NCI-H2171 (cell line): Measurements from ENCODE around the gene RAP1GAP.

Experiments
- DNase-seq: peaks from one replicate; lab custom pipeline; 2025; lab: John Stamatoyannopoulos, UW

RAP1GAP gene

DNA sequence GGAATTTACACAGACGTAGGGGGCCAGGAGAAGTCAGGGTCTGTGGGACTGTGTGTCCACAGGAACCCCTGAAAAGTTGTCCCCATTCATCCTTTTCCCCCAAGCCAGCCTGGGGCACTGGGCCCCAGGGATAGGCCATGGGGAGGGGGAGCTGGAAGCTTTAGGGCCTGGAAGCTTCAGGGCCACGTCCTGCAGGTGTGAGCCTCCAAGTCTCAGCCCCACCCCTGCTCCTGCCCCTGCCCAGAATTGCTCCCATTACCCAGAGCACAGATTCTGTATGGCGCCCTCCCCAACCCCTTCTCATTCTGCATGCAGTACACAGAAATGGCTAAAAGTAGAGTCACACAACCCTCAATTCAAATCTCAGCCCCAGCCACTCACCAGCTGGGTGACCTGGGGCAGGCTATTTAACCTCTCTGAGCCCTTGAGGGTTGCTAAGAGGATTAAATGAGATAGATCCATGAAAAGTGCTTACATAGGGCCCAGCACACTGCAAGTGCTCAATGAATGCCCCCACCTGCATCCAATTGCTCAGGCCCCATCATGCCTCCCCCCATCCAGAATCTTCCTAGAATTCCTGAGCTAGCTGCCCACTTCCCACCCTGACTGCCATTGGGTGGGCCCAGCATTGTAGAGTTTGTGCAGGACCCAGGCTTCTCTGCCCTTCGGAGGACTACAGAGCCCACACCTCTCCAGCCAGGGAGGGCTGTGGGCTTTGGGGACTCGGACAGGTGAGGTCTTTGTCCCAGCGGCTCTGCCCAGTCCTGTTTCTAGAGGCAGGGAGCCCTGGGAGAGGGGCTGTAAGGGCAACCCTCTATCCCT is 6.5 kb downstream of the RAP1GAP start:
- DNase-seq: no peak

DNA sequence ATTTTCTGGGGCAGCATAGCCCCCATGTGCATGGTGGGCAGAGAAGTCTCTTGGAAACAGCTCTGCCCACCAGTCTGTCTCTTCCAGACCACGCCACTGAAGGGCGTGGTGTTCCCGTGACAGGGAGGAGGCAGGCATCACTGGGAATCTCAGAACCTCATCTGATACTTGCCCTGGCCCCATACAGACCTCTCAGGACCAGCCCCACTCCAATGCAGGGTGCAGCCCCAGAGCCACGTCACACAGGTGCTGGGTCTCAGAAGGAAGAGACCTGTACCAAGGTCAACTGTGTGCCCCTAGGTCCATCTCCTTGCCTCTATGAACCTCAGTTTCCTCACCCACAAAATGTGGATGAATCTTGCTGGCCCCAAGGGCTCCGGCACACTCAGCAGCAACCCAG is 7.3 kb downstream of the RAP1GAP start:
- no peak for DNase-seq

DNA sequence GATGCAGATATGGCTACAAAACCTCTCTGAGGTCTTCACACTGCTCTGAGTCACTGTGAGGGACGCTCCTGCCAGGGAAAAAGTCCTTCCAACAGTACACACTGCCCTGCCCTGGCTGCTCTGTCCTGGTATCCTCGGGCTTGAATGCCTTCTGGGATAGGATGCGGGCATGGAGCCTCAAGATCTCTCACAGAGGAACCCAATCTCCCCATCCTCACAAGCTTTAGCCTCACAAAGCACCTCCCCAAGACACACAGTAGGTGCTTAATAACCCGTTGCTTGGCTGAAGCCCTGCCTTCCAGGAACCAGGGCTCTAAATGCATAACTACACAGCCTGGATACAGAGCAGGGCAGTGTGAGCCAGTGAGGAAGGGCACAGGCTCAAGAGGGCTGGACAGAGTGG is 9.2 kb downstream of the RAP1GAP start:
- no peak for DNase-seq

DNA sequence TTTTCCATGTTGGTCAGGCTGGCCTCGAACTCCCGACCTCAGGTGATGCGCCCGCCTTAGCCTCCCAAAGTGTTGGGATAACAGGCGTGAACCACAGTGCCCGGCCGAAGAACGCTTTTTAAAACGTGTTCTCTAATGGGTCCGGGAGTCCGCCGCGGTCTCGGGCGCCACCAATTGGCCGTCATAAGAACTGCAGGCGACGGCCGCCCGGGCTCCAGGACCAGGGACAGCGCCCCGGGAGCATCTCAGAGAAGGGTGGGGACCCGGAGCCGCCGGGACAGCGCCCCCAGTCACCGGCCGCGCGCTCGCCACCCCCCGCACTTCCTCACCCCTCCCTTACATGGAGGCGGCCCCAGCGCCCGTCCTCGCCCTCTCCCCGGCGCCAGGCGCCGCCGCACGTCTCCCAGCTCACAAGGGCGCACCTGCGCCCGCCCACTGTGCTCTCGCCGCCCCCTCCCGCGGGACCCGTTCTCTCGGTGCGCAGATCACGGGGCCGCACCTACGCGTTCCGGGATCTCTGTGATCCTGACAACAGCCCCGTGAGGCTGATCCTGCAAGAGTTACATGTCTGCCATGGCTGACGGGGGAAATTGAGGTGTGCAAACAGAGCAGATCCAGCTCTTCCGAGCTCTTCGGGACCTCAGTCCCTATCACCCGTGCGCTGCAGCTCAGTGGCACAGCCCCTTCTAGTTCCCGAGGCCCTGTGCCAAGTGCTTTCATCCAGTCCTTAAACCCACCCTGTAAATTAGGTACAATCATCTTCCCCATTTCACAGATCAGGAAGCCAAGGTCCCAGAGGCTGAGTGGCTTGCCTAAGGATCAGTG is 9.8 kb downstream of the RAP1GAP start:
- DNase-seq: peak; percentile 80

DNA sequence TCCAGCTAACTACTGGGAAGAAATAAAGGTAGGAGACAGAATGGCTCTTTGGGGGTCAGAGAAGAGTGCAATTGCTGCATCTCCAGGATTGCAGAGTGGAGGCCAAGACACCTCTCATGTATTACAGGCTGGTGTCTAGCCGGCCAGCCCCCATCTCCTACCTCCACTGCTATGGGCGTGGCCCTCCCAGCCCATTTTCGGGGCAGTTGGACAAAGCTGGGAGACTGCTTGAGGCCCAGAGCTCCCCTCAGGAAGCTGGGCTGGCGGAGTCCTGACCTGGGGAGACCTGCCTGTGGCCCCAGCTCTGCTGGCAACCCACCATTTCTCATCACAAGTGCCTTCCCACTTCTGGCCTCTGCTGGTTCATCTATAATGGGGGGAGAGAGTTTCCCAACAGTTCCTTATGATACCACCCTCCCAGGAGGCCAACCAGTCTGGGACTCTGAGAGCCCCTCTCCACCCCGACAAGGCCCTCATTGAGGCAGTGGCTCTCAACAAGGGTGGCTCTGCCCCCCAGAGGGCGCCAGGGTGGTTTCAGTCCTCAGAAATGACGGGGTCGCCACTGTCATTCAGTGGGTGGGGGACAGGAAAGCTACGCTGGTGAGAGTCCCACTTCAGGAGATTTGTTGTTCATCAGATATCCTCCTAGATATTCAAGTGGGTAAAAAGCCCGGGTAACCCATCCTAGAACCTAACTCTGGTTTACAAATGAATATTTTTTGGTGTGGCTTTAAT is 11.5 kb downstream of the RAP1GAP start:
- no peak for DNase-seq

DNA sequence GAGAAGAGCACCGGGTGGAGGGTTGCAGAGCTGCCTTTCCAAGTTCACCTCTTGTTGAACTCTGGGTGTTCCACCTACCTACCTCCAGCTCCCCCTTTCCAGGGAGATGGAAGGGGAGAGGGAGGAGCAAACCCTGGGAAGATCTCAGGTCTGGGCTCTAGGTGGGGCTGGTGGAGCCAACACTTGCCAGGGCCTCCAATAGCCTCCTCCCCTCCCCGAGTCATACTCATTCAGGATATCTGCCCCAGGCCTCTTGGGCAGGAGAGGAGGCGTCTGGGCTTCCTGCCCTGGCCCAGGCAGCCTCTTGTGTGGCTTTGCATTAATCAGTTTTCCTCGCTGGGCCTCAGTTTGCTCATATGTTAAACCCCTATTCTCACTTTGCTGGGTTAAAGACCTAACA is 13.4 kb downstream of the RAP1GAP start:
- no peak for DNase-seq

DNA sequence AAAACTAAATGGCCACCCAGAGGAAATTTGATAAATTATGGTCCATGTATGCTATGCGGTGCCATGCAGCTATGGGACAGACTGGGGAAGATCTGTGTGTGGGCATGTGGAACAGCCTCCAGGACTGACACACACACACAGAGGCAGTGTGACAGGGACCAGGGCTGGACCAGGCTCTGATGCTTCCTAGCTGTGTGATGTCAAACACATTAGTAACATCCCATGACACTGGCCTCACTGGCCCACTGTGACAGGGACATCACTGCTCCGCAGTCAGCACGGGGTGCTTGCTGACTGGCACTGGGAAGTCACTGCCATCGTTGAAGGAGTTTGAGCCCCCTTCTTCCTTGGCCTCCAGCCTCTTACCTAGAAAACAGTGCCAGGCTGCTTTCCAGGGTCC is 13.9 kb downstream of the RAP1GAP start:
- no peak for DNase-seq

DNA sequence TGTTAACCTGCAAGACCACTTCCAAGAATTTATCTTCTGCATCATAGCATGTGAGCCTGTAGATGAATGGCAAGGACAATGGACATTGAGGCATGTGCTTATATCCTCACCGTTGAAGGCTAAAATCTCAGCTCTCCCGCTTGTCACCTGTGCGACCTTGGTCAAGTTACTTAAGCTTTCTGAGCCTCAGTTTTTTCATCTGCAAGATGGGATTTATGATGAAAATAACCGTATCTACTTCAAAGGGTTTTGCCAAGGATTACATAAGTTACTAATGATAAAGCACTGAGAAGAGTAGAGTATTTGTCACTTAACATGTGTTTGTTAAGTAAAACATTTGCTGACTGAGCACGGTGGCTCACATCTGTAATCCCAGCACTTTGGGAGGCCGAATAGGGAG is 14.9 kb downstream of the RAP1GAP start:
- no peak for DNase-seq

DNA sequence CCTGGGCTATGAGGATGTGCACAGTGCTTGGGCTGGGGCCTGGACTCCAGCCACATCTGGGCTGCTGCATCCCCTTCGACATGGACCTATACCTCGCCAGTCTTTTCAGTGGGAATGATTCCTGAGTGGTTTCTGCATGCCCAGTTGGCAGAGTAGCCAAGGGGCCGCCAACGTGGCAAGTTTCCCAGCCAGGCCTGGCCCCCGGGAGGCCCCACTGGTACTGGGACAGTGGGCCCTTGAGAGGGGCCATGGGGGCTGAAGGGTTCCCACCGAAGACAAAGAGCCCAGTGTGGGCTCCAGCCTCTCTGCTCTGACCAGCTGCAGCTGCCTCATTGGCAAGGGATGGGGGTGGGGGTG is 15.4 kb downstream of the RAP1GAP start:
- DNase-seq: no peak

DNA sequence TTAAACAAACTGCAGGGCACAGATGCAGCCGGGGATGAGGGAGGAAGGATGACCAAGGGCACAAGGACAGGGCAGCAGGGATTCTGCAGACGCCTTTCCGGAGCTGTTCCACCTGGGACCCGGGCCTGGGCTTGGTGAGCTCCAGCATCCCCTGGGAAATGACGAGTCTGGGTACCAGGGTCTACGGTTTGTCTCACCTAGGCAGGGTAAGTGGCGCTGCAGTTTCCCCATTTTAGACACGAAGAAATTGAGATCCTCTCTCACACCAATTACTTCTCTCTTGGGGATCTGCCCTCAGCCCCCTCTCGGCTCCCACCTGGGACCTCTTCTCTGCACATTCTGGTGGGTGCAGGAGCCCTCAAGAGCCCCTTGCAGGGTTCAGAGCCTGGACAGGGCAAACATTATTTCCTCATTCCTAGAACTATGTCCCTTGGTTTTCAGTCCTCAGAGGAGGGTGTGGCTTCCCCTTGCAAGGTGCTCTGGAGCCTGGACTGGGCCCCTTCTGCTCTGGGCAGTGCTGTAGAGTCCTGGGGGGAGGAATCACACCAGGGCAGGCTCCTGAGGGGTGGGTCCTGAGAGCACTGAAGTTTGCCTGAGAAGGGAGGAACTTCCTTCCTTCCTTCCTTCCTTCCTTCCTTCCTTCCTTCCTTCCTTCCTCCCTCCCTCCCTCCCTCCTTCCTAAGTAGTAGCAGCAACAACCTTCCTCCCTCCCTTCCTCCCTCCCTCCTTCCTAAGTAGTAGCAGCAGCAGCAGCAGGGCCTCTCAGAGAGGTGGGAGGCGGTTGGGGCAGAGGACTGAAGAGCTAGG is 16.0 kb downstream of the RAP1GAP start:
- DNase-seq: no peak

DNA sequence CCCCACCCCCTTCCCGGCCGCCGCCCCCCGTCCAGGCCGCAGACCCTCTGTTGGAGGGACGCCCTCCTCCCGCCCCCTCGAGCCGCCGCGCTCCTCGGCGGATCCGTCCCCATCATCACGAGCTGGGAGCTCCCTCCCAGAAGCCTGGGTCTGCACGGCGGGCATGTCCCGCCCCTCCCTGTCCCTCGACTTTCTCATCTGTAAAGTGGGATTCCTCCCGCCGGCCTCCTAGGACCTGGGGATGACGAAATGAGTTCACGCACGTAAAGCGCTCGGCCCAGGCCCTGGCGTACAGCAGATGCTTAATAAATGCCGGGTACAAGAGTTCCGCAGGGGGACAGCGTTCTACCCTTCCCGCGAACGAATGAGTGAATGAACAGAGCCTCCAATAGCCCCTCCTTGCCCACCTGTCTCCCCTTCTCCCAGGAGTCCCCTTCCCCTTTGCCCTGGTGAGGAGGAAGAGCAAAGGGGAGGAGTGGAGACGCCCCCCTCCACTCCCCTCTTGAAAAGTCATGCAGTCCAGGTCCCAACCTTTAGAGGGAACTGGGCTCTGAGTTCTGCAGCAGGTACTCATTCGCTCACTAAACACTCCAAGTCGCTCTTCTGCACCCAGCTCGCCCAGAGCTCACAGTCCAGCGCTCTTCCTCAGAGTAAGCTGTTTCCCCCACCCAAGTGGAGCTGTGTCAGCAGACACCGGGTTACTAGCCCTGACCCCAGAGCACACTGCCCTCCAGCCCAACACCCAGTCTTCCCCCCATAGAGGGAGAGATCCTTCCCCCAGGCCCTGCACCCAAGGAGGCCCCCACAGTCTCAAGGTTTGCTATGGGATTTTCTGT is 16.8 kb downstream of the RAP1GAP start:
- no peak for DNase-seq

DNA sequence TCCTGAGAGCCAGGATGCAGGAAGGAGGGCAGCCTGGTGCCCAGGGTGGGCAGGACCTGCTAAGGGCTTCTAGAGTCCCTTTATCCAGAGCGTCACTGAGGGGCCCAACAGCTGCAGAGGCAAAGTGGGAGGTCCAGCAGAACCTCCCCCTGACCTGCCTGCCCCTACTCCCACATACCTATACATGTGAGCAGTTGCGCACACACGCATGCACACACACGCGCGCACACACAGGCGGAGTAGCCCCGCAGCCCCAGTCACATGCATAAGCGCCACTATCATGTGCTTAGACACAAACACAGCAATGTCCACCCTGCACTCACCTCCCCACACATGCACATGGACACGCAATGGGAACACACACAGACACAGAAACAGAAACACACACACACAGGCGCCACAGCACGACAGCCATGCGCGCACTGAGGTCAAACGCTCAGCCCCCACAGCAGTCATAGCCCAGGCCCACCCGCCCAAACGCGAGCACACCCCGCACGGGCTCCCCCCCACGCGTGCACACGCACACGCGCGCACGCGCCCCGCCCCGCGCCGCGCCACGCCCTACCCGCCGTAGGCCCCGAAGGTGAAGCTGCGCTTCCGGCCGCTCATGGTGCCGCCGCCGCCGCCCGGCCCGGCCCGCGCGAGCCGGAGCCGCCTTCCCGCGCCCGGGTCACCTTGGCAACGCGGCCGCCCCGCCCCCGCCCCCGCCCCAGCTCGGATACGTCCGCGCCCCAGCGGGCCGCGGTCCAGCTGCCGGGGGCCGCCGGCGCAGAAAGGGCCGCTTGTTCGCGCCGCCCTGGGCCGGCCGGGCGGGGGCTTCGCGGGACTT is 17.7 kb downstream of the RAP1GAP start:
- DNase-seq: peak; percentile 28

DNA sequence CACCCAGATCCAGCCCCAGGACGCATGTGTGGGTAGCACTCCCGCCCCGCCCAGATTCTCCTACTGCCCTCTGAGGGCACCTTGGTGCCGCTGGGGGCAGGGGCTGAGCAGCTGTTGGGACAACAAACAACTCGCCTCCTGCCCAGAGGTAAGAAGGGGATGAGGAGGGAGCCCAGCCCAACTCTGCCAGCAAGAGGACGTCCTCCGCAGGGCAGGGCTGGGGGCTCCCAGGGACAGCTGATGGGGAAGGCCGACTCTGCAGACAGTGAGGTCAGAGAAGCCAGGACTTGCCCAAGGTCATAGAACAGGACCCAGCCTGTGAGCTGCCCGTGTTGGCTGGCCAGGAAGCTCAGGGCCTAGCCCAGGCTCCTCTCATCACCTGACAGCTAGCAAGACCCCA is 18.8 kb downstream of the RAP1GAP start:
- no peak for DNase-seq

DNA sequence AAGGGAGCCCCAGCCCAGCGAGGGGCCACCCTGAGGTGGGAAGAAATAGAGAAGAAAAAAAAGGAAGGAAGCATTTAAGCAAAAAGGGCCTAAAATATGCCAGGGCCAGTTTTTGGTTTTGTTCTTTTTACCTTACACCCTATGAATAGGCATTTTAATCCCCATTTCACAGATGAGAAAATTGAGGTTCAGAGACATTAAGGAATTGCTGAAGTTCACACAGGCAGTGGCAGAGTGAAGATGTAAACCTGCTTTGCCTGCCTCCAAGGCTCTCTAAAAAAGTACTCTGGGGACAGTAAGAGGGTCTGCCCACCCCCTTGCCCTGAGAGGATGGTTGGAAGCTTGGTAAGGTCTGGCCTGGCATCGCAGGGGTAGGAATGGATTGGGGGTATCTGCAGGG is 19.8 kb downstream of the RAP1GAP start:
- DNase-seq: no peak

DNA sequence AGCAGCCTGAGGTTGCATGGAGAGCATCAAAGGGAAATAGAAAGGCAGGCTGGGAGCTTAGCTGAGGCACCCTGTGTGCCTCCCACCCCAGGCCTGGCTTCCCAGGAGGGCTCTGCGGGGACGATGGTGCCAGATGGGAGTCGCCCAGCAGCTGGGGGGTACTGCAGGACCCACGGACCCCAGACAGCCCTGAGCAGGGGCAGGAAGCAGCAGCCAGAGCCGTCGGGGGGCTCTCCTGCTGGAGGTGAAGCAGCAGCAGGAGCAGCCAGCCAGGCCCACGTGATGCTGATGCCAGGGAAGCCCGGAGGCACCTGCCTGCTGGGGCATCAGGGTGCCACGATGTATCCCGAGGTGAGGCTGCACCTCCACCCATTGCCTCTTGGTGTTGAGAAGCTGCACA is 20.4 kb downstream of the RAP1GAP start:
- no peak for DNase-seq

DNA sequence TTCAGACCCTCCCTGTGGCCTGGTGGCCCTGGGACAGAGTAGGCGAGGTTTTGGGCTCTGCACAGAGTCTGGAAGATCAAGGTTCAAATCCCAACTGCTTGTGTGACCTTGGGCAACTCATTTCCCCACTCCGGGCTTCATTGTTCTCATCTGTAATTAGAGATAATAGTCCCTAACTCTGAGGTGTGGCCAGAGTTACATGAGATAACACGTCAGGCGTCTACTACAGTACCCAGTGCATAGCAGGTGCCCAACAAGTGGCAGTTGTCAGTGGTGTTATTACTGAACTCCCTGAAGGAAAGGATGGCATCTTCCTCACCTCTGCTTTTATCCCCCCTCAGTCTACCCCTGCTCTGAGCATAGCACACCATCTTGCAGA is 20.8 kb downstream of the RAP1GAP start:
- DNase-seq: no peak

DNA sequence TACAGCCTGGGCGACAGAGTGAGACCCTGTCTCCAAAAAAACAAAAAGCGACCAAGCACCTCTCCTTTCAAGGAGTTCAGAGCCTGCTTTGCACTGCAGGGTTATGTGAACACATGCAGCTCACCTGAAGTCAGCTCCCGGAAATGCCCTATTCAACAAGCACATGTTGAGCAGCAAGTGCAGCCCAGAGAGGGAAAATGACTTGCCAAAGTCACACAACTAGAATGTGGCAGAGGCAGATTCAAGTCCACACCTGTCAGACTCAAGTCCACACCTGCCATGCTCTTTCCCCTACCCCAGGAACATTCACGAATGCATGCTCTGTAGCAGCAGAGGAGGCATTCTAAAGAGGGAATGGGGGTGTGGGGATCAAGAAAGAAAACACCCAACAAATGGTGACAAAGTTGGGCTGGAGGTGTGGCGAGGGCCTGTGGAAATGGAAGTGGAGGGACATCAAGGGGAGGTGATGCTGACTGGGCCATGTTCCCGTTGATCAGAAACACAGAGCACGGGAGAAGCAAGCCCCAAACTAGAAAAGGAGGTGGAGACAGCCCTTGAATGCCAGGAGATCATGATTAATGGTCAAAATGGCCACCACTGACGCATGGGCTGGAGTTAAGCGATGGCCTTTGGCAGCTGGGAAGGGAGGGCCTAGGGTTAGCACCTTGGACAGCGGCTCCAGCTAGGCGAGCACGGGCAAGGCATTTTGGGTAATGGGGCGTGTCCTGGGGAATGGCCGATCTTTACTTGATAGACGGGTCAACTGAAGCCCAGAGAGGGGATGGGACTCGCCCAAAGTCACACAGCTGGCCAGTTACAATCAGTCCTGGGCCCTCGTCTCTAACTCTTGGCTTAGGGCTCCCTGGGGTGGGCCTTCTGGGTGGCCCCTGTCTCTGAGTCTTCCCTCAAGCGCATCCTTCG is 21.5 kb downstream of the RAP1GAP start:
- DNase-seq: no peak

DNA sequence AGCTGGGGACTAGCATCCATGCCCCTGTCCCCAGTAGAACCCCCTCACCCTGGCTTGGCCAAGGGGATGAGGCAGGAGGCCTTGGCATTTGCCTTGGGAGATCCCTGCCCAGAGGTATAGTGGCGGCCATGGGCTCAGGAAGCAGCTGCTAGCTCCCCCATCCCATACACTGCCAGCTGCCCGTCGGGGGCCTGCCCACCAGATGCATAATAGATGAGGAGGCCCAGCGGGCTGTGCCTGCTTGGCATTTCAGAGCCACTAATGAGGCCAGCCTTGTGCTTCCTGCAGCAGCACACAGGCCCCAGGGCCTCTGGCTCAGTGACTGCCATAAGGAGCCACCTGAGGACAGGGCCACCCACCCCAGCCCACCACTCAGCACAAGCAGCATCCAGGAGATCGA is 23.6 kb downstream of the RAP1GAP start:
- DNase-seq: no peak

DNA sequence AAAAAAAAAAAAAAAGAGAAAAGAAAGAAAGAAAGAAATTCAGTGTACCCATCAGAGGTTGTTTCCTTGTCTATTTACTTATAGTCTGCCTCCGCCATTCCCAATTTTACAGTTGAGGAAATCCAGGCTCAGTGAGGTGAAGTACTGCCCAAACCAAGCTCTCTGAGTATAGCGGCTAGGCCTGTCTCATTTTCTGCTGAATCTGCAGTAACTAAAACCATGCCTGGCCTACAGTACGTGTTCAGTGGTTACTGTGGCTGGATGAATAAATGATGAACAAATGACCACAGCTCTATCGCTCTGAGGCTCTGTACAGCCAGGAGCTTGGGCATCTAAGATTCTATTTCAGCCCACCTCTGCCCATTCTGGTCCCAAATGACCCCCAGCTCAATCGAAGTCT is 24.3 kb downstream of the RAP1GAP start:
- no peak for DNase-seq
